HepG2 (cell line): ENCODE results near the gene CLASP2.

Source experiments
- BORCS8-MEF2B ChIP-seq: sonication (generic); formaldehyde crosslinking; IDR thresholded peaks from 2 replicates; pipeline ENCODE4 v1.8.0; 2022; ENCODE audit warnings: mild to moderate bottlenecking, missing genetic modification reagents
- KDM1A ChIP-seq: IDR thresholded peaks from 2 replicates; pipeline ENCODE4 v1.6.1; 2016; ENCODE audit warnings: missing compliant biosample characterization
- MAZ ChIP-seq, 2 experiments: sonication (generic) in 1 of 2; formaldehyde crosslinking in 1 of 2; IDR thresholded peaks; 2 replicates each; pipeline versions ENCODE4 v1.5.0 to v1.6.1; 2012 to 2020; ENCODE audit warnings: low read depth in 2 of 2, mild to moderate bottlenecking in 2 of 2, borderline replicate concordance in 1 of 2, improper control_type of control experiment in 1 of 2, low read length in 1 of 2, missing genetic modification reagents in 1 of 2, moderate library complexity in 1 of 2
- NFYB ChIP-seq: sonication (generic); formaldehyde crosslinking; IDR thresholded peaks from 2 replicates; pipeline ENCODE4 v1.4.0; 2020; ENCODE audit warnings: missing genetic modification reagents
- PHF8 ChIP-seq: sonication (generic); formaldehyde crosslinking; IDR thresholded peaks from 2 replicates; pipeline ENCODE4 v1.5.0; 2020; ENCODE audit warnings: missing genetic modification reagents
- POLR2A ChIP-seq, 2 experiments: IDR thresholded peaks; 2 replicates each; pipeline ENCODE4 v1.6.1; 2011; ENCODE audit warnings: low read depth in 2 of 2, low read length in 2 of 2, mild to moderate bottlenecking in 1 of 2, moderate library complexity in 1 of 2; ENCODE audit not compliant: insufficient read depth in 1 of 2
- SOX5 ChIP-seq: IDR thresholded peaks from 2 replicates; pipeline ENCODE4 v1.6.1; 2016; ENCODE audit warnings: borderline replicate concordance
- ZBTB2 ChIP-seq: sonication (generic); formaldehyde crosslinking; IDR thresholded peaks from 2 replicates; pipeline ENCODE4 v1.8.0; 2022; ENCODE audit warnings: low read depth, missing genetic modification reagents
- ZNF646 ChIP-seq: sonication (generic); formaldehyde crosslinking; IDR thresholded peaks from 2 replicates; pipeline ENCODE4 v1.9.0; 2021; ENCODE audit warnings: mild to moderate bottlenecking, missing genetic modification reagents
- ZXDC ChIP-seq: sonication (generic); formaldehyde crosslinking; IDR thresholded peaks from 2 replicates; pipeline ENCODE4 v1.5.0; 2020; ENCODE audit warnings: mild to moderate bottlenecking, missing genetic modification reagents
- TF ChIP-seq, protein P1 (sequence below), 2 experiments: fragments of 450-650 bp in 1 of 2; sonication (generic) in 1 of 2; formaldehyde crosslinking in 1 of 2; IDR thresholded peaks; 2 replicates each; pipeline versions ENCODE4 v1.6.1 to v1.8.0; 2016 to 2022; ENCODE audit warnings: antibody characterized with exemption in 1 of 2, mild to moderate bottlenecking in 1 of 2, missing genetic modification reagents in 1 of 2
- TF ChIP-seq, protein P2 (sequence below): sonication (generic); formaldehyde crosslinking; IDR thresholded peaks from 2 replicates; pipeline ENCODE4 v1.4.0; 2020; ENCODE audit warnings: missing genetic modification reagents

GRCh38 chr3:33473813-33474212 is 244.2 kb downstream of the CLASP2 start:
- TF ChIP-seq ZBTB2 (CRISPR knock-in tag) (no peak), POLR2A (IDR thresholded peaks at IDR 0.05; ENCODE audit: insufficient read depth in 1 of 2, low read depth in 2 of 2, low read length in 2 of 2) (no peak), BORCS8-MEF2B (CRISPR knock-in tag) (no peak), NFYB (CRISPR knock-in tag) (no peak), MAZ (IDR thresholded peaks at IDR 0.05; ENCODE audit: borderline replicate concordance, low read depth, low read length) (no peak), MAZ (CRISPR knock-in tag; IDR thresholded peaks at IDR 0.05; ENCODE audit: low read depth) (no peak), ZNF646 (CRISPR knock-in tag) (no peak), PHF8 (CRISPR knock-in tag) (no peak), SOX5 (CRISPR knock-in tag) (no peak), KDM1A (CRISPR knock-in tag) (no peak), ZXDC (no peak)
- TF ChIP-seq, protein P1, sequence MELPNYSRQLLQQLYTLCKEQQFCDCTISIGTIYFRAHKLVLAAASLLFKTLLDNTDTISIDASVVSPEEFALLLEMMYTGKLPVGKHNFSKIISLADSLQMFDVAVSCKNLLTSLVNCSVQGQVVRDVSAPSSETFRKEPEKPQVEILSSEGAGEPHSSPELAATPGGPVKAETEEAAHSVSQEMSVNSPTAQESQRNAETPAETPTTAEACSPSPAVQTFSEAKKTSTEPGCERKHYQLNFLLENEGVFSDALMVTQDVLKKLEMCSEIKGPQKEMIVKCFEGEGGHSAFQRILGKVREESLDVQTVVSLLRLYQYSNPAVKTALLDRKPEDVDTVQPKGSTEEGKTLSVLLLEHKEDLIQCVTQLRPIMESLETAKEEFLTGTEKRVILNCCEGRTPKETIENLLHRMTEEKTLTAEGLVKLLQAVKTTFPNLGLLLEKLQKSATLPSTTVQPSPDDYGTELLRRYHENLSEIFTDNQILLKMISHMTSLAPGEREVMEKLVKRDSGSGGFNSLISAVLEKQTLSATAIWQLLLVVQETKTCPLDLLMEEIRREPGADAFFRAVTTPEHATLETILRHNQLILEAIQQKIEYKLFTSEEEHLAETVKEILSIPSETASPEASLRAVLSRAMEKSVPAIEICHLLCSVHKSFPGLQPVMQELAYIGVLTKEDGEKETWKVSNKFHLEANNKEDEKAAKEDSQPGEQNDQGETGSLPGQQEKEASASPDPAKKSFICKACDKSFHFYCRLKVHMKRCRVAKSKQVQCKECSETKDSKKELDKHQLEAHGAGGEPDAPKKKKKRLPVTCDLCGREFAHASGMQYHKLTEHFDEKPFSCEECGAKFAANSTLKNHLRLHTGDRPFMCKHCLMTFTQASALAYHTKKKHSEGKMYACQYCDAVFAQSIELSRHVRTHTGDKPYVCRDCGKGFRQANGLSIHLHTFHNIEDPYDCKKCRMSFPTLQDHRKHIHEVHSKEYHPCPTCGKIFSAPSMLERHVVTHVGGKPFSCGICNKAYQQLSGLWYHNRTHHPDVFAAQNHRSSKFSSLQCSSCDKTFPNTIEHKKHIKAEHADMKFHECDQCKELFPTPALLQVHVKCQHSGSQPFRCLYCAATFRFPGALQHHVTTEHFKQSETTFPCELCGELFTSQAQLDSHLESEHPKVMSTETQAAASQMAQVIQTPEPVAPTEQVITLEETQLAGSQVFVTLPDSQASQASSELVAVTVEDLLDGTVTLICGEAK (IDR thresholded peaks at IDR 0.05) = no peak
- TF ChIP-seq, protein P1 (CRISPR knock-in tag; IDR thresholded peaks at IDR 0.05) = no peak
- TF ChIP-seq, protein P2, sequence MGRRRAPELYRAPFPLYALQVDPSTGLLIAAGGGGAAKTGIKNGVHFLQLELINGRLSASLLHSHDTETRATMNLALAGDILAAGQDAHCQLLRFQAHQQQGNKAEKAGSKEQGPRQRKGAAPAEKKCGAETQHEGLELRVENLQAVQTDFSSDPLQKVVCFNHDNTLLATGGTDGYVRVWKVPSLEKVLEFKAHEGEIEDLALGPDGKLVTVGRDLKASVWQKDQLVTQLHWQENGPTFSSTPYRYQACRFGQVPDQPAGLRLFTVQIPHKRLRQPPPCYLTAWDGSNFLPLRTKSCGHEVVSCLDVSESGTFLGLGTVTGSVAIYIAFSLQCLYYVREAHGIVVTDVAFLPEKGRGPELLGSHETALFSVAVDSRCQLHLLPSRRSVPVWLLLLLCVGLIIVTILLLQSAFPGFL (CRISPR knock-in tag) = no peak
